ENCODE data around the gene TAF6L. TPM values are rescaled to one million over a fixed set of nuclear protein-coding genes. Genes with fewer than 3 reads are reported as not detected.
A peak's percentile ranks its signal among the peaks of the same experiment; 100 is the strongest.

Gene TAF6L
- total and polyA plus RNA-seq, 9 donors: 5.4 to 33.6 (median 26.3) TPM

DNA sequence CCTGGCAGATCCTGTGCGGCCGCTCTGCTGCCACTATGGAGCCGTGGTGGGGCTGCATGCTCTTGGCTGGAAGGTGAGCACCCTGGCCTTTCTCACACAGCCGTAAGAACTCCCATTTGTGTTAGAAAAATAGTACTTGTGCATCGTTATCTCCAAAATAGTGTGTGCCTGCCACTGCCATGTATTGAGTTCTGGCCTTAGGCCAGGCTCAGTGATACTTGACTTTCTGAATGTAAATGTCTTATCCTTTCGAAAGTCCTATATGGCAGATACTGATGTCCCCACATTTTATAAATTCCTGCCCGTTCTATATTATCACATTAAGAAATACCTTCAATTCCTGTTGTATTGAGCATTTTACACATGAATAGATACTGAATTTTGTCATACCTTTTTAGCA, 11.6 kb downstream of the TAF6L start:
- 90 to 93% (median 92%) methylated on average over 7 of the region's 7 CpGs for WGBS, 3 donors
- H3K4me1 ChIP-seq (ENCODE audit: insufficient read depth): no peaks in the 10 kb centered on the region
- TF ChIP-seq EP300 (IDR thresholded peaks at IDR 0.05) (no peak), POLR2A (IDR thresholded peaks at IDR 0.05) (no peak), CTCF (IDR thresholded peaks at IDR 0.05) (no peak)
- no peaks in the 10 kb centered on the region for H3K27me3 ChIP-seq
- no peak overlapping the region for H3K4me3 ChIP-seq
- H3K9me3 ChIP-seq: no peaks in the 10 kb centered on the region
- intact Hi-C loops (cut with DNase I): no loop called here
- no peak overlapping the region for H3K27ac ChIP-seq
- no peak for DNase-seq
- H3K36me3 ChIP-seq: no peaks in the 10 kb centered on the region

DNA sequence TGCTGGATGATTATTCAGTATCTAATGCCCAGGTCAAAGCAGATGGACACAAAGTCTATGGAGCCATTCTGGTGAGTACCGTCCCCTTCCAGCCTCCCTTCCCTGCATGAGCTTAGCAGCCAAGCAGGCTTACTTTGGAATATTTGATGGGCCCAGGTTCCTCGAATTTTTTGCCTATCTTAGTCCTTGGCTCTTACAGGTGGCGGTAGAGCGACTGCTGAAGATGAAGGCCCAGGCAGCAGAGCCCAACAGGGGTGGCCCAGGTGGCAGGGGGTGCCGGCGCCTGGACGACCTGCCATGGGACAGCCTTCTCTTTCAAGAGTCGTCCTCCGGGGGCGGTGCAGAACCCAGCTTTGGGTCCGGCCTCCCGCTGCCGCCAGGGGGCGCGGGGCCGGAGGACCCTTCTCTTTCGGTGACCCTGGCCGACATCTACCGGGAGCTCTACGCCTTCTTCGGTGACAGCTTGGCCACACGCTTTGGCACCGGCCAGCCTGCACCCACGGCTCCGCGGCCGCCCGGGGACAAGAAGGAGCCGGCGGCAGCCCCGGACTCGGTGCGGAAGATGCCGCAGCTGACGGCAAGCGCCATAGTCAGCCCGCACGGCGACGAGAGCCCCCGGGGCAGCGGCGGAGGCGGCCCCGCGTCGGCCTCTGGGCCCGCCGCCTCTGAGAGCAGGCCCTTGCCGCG, 15.3 kb downstream of the TAF6L start:
- intact Hi-C loops (cut with DNase I): loop anchor here (2.0 to 5.0 kb wide), 4 partner anchors 46 to 76 kb away; partner anchors contain the start of genes STX5 (in 2 of the 4) and TEX54 (in 2 of the 4)
- peak; percentile 84 to 93 (median 89) for DNase-seq
- 0 to 1% (median 1%) methylated on average over 32 to 51 of the region's 51 CpGs for WGBS, 3 donors

GRCh38 chr11:62787005-62787759, 16.0 kb downstream of the TAF6L start, which contains the start of gene TMEM179B:
TSS of gene TMEM179B (plus strand) at chr11:62787402. CDS start at chr11:62787432, 30 bp downstream.
- H3K36me3 ChIP-seq: no peaks in the 10 kb centered on the region
- peak within 1 kb of the TSS; percentile 89 to 94 for H3K27ac ChIP-seq
- intact Hi-C loops (cut with DNase I): loop anchor here (2.0 to 5.0 kb wide), 4 partner anchors 45 to 76 kb away; partner anchors contain the start of genes STX5 (in 2 of the 4) and TEX54 (in 2 of the 4)
- no peaks in the 10 kb centered on the region for H3K9me3 ChIP-seq
- TF ChIP-seq POLR2A (IDR thresholded peaks at IDR 0.05): peak; percentile 91
- no peak for TF ChIP-seq EP300 (IDR thresholded peaks at IDR 0.05)
- peak; percentile 13 to 57 (median 57) for TF ChIP-seq CTCF (IDR thresholded peaks at IDR 0.05)
- no peaks in the 10 kb centered on the region for H3K4me1 ChIP-seq (ENCODE audit: insufficient read depth)
- H3K4me3 ChIP-seq: peak within 1 kb of the TSS; percentile 58
- peak; percentile 96 to 99 (median 98) for DNase-seq
- WGBS, 3 donors: 0 to 1% (median 0%) methylated on average over 46 to 88 of the region's 88 CpGs
- no peaks in the 10 kb centered on the region for H3K27me3 ChIP-seq

More for the DNA sequence above, 15.3 kb downstream of the TAF6L start:
- Histone ChIP-seq H3K4me1 (ENCODE audit: insufficient read depth) (no peaks in the 10 kb centered on the region), H3K27ac (peak overlapping the region; percentile 89 to 94), H3K4me3 (peak overlapping the region; percentile 58), H3K27me3 (no peaks in the 10 kb centered on the region), H3K36me3 (no peaks in the 10 kb centered on the region), H3K9me3 (no peaks in the 10 kb centered on the region)
- TF ChIP-seq EP300 (IDR thresholded peaks at IDR 0.05) (no peak), POLR2A (IDR thresholded peaks at IDR 0.05) (no peak), CTCF (IDR thresholded peaks at IDR 0.05) (peak; percentile 96 to 99 (median 98))

DNA sequence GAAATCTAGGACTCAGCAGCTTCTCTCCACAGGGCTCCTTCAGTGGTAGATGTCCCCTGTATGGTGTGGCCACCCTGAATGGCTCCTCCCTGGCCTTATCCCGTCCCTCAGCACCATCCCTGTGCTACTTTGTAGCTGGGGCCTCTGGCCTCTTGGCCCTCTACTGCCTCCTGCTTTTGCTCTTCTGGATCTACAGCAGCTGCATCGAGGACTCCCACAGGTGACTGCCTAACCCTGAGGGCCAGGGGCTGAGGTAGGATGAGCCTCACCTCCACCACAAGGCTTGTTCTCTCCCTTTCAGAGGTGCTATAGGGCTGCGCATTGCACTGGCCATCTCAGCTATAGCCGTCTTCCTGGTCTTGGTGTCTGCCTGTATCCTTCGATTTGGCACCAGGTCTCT, 17.8 kb downstream of the TAF6L start:
- DNase-seq: no peak
- whole genome bisulfite sequencing, 3 donors: 58 to 63% (median 62%) methylated on average over 5 of the region's 5 CpGs
- H3K27ac ChIP-seq: no peak overlapping the region

More for the DNA sequence above, 17.8 kb downstream of the TAF6L start:
- intact Hi-C loops (cut with DNase I): loop anchor here in 2 of 4 donors (5.0 kb wide), 2 partner anchors 43 to 73 kb away; partner anchors contain the start of genes STX5 (in 1 of the 2) and TEX54 (in 1 of the 2)
- TF ChIP-seq POLR2A (IDR thresholded peaks at IDR 0.05): no peak
- no peak for TF ChIP-seq EP300 (IDR thresholded peaks at IDR 0.05)
- no peak for TF ChIP-seq CTCF (IDR thresholded peaks at IDR 0.05)
- Histone ChIP-seq H3K36me3 (no peaks in the 10 kb centered on the region), H3K27me3 (no peaks in the 10 kb centered on the region), H3K4me3 (no peak overlapping the region), H3K4me1 (ENCODE audit: insufficient read depth) (no peaks in the 10 kb centered on the region), H3K9me3 (no peaks in the 10 kb centered on the region)

Measured in ovary (tissue), 9 donors.